PFSK-1 (cell line): ENCODE measurements around the gene HTRA3.

Experiments used
- FOXP2 ChIP-seq: optimal IDR thresholded peaks from 2 replicates; pipeline ENCODE3; 2011; ENCODE audit warnings: borderline replicate concordance, control low read depth, inconsistent platforms; ENCODE audit not compliant: insufficient read depth; ENCODE audit errors: extremely low read length, extremely low read depth
- POLR2AphosphoS5 ChIP-seq: IDR thresholded peaks from 2 replicates; pipeline ENCODE4 v1.6.1; 2012; ENCODE audit warnings: low read depth, mild to moderate bottlenecking, control low read depth, low read length, moderate library complexity
- REST ChIP-seq, 2 experiments: IDR thresholded peaks; 2 replicates each; pipeline versions ENCODE4 v1.6.1 to v1.8.0; 2011 to 2012; ENCODE audit warnings: low read depth in 2 of 2, low read length in 2 of 2, control low read depth in 1 of 2, inconsistent platforms in 1 of 2, mild to moderate bottlenecking in 1 of 2, moderate library complexity in 1 of 2; ENCODE audit not compliant: insufficient read depth in 1 of 2
- SIN3A ChIP-seq: IDR thresholded peaks from 2 replicates; pipeline ENCODE4 v1.6.1; 2012; ENCODE audit warnings: mild to moderate bottlenecking, low read length, moderate library complexity, borderline replicate concordance; ENCODE audit not compliant: insufficient read depth
- TAF1 ChIP-seq: IDR thresholded peaks from 2 replicates; pipeline ENCODE4 v1.6.1; 2012; ENCODE audit warnings: low read length, control low read depth, borderline replicate concordance; ENCODE audit not compliant: insufficient read depth

The HTRA3 gene

GRCh38 chr4:8352368-8353157 lies 83.0 kb downstream of the HTRA3 start:
- TF ChIP-seq POLR2AphosphoS5 (no peak), REST (IDR thresholded peaks at IDR 0.05; ENCODE audit: insufficient read depth in 1 of 2, low read depth in 2 of 2, low read length in 2 of 2) (no peak), FOXP2 (no peak), SIN3A (no peak), TAF1 (no peak)

- no peak for TF ChIP-seq POLR2AphosphoS5
- TF ChIP-seq FOXP2 = no peak
- TF ChIP-seq TAF1 = no peak
- no peak for TF ChIP-seq SIN3A
- no peak for TF ChIP-seq REST (IDR thresholded peaks at IDR 0.05; ENCODE audit: insufficient read depth in 1 of 2, low read depth in 2 of 2, low read length in 2 of 2)
These were observed 83.7 kb downstream of the HTRA3 start for GRCh38 chr4:8353158-8353669.

GRCh38 chr4:8353912-8354453 lies 84.4 kb downstream of the HTRA3 start:
- no peak for TF ChIP-seq POLR2AphosphoS5
- TF ChIP-seq TAF1 = no peak
- no peak for TF ChIP-seq REST (IDR thresholded peaks at IDR 0.05; ENCODE audit: insufficient read depth in 1 of 2, low read depth in 2 of 2, low read length in 2 of 2)
- TF ChIP-seq SIN3A = no peak
- no peak for TF ChIP-seq FOXP2

- TF ChIP-seq REST (IDR thresholded peaks at IDR 0.05; ENCODE audit: insufficient read depth in 1 of 2, low read depth in 2 of 2, low read length in 2 of 2) (no peak), SIN3A (no peak), FOXP2 (no peak), POLR2AphosphoS5 (no peak)
These were observed 85.8 kb downstream of the HTRA3 start for GRCh38 chr4:8355306-8355705.
